Osteocyte (in vitro differentiated cells): ENCODE data around the gene NDUFS1. TPM values are rescaled to one million over a fixed set of nuclear protein-coding genes. Genes with fewer than 3 reads are reported as not detected.
A peak's percentile ranks its signal among the peaks of the same experiment; 100 is the strongest.
"Not testable (repeated sequence)": the region's sequence is repeated elsewhere in the genome, so short reads cannot be mapped to it uniquely, and the experiment has no call there.

ENCODE experiments used
- DNase-seq: peaks from one replicate; pipeline ENCODE4 v3.0.0; 2021; ENCODE audit warnings: mixed read lengths; ENCODE audit not compliant: unreplicated experiment; ENCODE audit errors: extremely low spot score
- H3K27ac Mint-ChIP-seq: one replicate; pipeline ENCODE4 v1.8.0; 2021; ENCODE audit warnings: mild to moderate bottlenecking, mixed read lengths; ENCODE audit not compliant: unreplicated experiment
- H3K27me3 Mint-ChIP-seq: one replicate; pipeline ENCODE4 v1.8.0; 2021; ENCODE audit warnings: mixed read lengths; ENCODE audit not compliant: unreplicated experiment
- H3K36me3 Mint-ChIP-seq: one replicate; pipeline ENCODE4 v1.8.0; 2021; ENCODE audit warnings: mixed read lengths; ENCODE audit not compliant: unreplicated experiment
- H3K4me1 Mint-ChIP-seq: one replicate; pipeline ENCODE4 v1.8.0; 2021; ENCODE audit warnings: mixed read lengths; ENCODE audit not compliant: unreplicated experiment
- H3K4me3 Mint-ChIP-seq: one replicate; pipeline ENCODE4 v1.8.0; 2021; ENCODE audit warnings: mild to moderate bottlenecking, moderate library complexity, mixed read lengths; ENCODE audit not compliant: unreplicated experiment
- H3K9me3 Mint-ChIP-seq: one replicate; pipeline ENCODE4 v1.8.0; 2021; ENCODE audit warnings: mixed read lengths; ENCODE audit not compliant: unreplicated experiment
- total RNA-seq: library from RNA; stranded (reverse); gene quantifications from 2 replicates; pipeline ENCODE4 v1.2.1, GENCODE V29; 2021
- TF ChIP-seq, protein P1 (sequence below): fragments of 200-600 bp; sonication (generic); IDR thresholded peaks from 2 replicates; pipeline ENCODE4 v1.5.0; 2021; ENCODE audit warnings: antibody characterized with exemption, mild to moderate bottlenecking, moderate library complexity

NDUFS1 gene
- total RNA-seq, 1 donor from 2014 or later: 90.5 TPM

- H3K9me3 Mint-ChIP-seq: no peaks in the 10 kb centered on the region
- no peaks in the 10 kb centered on the region for H3K27me3 Mint-ChIP-seq
- no peak overlapping the region for H3K4me3 Mint-ChIP-seq
- TF ChIP-seq, protein P1, sequence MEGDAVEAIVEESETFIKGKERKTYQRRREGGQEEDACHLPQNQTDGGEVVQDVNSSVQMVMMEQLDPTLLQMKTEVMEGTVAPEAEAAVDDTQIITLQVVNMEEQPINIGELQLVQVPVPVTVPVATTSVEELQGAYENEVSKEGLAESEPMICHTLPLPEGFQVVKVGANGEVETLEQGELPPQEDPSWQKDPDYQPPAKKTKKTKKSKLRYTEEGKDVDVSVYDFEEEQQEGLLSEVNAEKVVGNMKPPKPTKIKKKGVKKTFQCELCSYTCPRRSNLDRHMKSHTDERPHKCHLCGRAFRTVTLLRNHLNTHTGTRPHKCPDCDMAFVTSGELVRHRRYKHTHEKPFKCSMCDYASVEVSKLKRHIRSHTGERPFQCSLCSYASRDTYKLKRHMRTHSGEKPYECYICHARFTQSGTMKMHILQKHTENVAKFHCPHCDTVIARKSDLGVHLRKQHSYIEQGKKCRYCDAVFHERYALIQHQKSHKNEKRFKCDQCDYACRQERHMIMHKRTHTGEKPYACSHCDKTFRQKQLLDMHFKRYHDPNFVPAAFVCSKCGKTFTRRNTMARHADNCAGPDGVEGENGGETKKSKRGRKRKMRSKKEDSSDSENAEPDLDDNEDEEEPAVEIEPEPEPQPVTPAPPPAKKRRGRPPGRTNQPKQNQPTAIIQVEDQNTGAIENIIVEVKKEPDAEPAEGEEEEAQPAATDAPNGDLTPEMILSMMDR: no peak
- no peak overlapping the region for H3K27ac Mint-ChIP-seq
- DNase-seq: no peak
- H3K36me3 Mint-ChIP-seq: peaks cover 10% of the 10 kb centered on the region
- H3K4me1 Mint-ChIP-seq: no peaks in the 10 kb centered on the region
Observed at GRCh38 chr2:206173147-206173546, 13.9 kb upstream of the NDUFS1 start.

- peaks cover 12% of the 10 kb centered on the region for H3K36me3 Mint-ChIP-seq
- H3K27ac Mint-ChIP-seq, H3K4me3 Mint-ChIP-seq, H3K9me3 Mint-ChIP-seq, H3K4me1 Mint-ChIP-seq, H3K27me3 Mint-ChIP-seq: not testable (repeated sequence)
- peak; percentile 60 for DNase-seq
Observed at GRCh38 chr2:206171624-206172397, 12.6 kb upstream of the NDUFS1 start.

GRCh38 chr2:206168230-206168629, 9.0 kb upstream of the NDUFS1 start:
- not testable (repeated sequence) for H3K27ac Mint-ChIP-seq, H3K4me1 Mint-ChIP-seq

GRCh38 chr2:206164261-206164862, 5.1 kb upstream of the NDUFS1 start:
- H3K27ac Mint-ChIP-seq: peak overlapping the region; percentile 34
- peaks cover 34% of the 10 kb centered on the region for H3K36me3 Mint-ChIP-seq
- DNase-seq: no peak
- no peaks in the 10 kb centered on the region for H3K9me3 Mint-ChIP-seq
- H3K27me3 Mint-ChIP-seq: no peaks in the 10 kb centered on the region
- H3K4me1 Mint-ChIP-seq: peaks cover 18% of the 10 kb centered on the region
- H3K4me3 Mint-ChIP-seq: no peak overlapping the region
- TF ChIP-seq, protein P1: peak; percentile 78

More at GRCh38 chr2:206168230-206168629, 9.0 kb upstream of the NDUFS1 start:
- not testable (repeated sequence) for H3K9me3 Mint-ChIP-seq, H3K27me3 Mint-ChIP-seq, DNase-seq, H3K4me3 Mint-ChIP-seq
- H3K36me3 Mint-ChIP-seq: peaks cover 12% of the 10 kb centered on the region

GRCh38 chr2:206163251-206163880, 4.1 kb upstream of the NDUFS1 start:
- H3K27ac Mint-ChIP-seq: peak overlapping the region; percentile 39

GRCh38 chr2:206162401-206162800, 3.2 kb upstream of the NDUFS1 start:
- H3K4me3 Mint-ChIP-seq, H3K27me3 Mint-ChIP-seq, H3K27ac Mint-ChIP-seq, DNase-seq, H3K9me3 Mint-ChIP-seq: not testable (repeated sequence)
- Mint-ChIP-seq H3K36me3 (peaks cover 33% of the 10 kb centered on the region), H3K4me1 (peaks cover 28% of the 10 kb centered on the region)

More at GRCh38 chr2:206163251-206163880, 4.1 kb upstream of the NDUFS1 start:
- TF ChIP-seq, protein P1: no peak
- peaks cover 19% of the 10 kb centered on the region for H3K4me1 Mint-ChIP-seq
- H3K27me3 Mint-ChIP-seq: no peaks in the 10 kb centered on the region
- no peak for DNase-seq
- H3K4me3 Mint-ChIP-seq: no peak overlapping the region
- H3K9me3 Mint-ChIP-seq: no peaks in the 10 kb centered on the region
- peaks cover 33% of the 10 kb centered on the region for H3K36me3 Mint-ChIP-seq
